ENCODE measurements around the gene GRAMD4. TPM values are rescaled to one million over a fixed set of nuclear protein-coding genes. Genes with fewer than 3 reads are reported as not detected.

Gene GRAMD4
- total RNA-seq, 1 donor from 2014 or later = 77.6 TPM

DNA sequence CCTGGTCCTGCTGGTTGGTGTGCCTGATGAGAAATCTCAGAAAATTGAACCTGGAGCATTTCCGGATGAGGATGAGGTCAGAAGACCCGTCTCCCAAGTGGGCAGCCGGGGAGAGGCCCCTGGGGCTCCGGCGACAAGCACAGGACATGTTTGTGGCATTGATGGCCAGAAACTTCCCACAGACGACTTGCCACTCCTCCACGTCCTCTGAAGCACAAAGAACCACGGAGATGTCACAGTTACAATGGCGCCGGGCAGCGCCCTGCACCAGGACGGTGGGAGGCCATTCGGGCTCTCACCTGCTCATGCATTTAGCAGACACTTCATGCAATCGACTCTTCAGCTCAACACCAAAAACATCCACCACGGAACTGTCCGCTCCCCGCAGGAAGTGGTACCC, 71.4 kb downstream of the GRAMD4 start:
- Histone ChIP-seq H3K36me3 (peaks cover 92% of the 10 kb centered on the region), H3K4me3 (no peak overlapping the region), H3K4me1 (peaks cover 35% of the 10 kb centered on the region), H3K27me3 (ENCODE audit: low read depth) (no peaks in the 10 kb centered on the region), H3K27ac (replicated peaks) (no peak overlapping the region), H3K9me3 (replicated peaks) (no peaks in the 10 kb centered on the region)
- intact Hi-C loops (cut with micrococcal nuclease) = no loop called here
- TF ChIP-seq, protein P1, sequence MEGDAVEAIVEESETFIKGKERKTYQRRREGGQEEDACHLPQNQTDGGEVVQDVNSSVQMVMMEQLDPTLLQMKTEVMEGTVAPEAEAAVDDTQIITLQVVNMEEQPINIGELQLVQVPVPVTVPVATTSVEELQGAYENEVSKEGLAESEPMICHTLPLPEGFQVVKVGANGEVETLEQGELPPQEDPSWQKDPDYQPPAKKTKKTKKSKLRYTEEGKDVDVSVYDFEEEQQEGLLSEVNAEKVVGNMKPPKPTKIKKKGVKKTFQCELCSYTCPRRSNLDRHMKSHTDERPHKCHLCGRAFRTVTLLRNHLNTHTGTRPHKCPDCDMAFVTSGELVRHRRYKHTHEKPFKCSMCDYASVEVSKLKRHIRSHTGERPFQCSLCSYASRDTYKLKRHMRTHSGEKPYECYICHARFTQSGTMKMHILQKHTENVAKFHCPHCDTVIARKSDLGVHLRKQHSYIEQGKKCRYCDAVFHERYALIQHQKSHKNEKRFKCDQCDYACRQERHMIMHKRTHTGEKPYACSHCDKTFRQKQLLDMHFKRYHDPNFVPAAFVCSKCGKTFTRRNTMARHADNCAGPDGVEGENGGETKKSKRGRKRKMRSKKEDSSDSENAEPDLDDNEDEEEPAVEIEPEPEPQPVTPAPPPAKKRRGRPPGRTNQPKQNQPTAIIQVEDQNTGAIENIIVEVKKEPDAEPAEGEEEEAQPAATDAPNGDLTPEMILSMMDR (IDR thresholded peaks at IDR 0.05; ENCODE audit: borderline replicate concordance) = no peak
- no peak for DNase-seq

DNA sequence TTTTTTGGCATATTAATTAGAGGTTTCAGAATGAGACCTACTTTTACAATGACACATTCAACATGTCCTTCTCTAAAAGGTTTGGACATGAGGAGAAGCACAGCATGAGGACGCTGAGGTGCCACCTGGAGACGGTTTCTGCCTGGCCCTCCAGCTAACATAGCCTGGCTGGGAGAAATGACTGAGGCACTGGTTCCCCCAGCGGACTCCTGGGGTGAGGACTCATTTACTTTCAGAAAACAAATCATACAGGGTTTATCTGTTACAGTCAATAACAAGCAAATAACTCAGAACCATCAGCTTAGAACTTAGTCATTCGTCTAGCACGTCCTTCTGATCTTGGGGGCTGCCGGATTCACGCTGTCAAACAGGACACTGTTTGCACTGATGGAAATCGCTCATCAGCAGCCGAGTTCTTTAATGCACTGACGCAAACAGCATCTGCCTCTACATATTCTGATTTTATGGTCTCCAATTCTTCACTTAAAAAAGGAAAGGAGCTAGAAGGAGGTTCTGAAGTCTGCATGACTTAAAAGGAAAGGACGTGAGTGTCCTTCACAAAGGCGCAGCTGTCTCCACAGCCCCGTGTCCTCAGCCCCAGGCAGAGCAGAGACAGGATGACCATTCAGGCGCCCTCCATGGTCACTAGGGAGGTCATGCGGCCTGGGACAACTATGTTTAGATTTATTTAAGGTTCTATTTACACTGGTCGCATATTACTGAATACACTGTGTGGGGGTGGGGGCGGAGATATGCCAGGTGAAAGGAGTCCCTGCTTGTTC, 73.6 kb downstream of the GRAMD4 start:
- Histone ChIP-seq H3K4me3 (no peak overlapping the region), H3K27me3 (ENCODE audit: low read depth) (no peaks in the 10 kb centered on the region), H3K36me3 (peaks cover 100% of the 10 kb centered on the region), H3K4me1 (peaks cover 13% of the 10 kb centered on the region), H3K9me3 (replicated peaks) (no peaks in the 10 kb centered on the region), H3K27ac (replicated peaks) (no peak overlapping the region)
- TF ChIP-seq, protein P1 (IDR thresholded peaks at IDR 0.05; ENCODE audit: borderline replicate concordance) = no peak
- DNase-seq = peak; percentile 9
- intact Hi-C loops (cut with micrococcal nuclease) = no loop called here

DNA sequence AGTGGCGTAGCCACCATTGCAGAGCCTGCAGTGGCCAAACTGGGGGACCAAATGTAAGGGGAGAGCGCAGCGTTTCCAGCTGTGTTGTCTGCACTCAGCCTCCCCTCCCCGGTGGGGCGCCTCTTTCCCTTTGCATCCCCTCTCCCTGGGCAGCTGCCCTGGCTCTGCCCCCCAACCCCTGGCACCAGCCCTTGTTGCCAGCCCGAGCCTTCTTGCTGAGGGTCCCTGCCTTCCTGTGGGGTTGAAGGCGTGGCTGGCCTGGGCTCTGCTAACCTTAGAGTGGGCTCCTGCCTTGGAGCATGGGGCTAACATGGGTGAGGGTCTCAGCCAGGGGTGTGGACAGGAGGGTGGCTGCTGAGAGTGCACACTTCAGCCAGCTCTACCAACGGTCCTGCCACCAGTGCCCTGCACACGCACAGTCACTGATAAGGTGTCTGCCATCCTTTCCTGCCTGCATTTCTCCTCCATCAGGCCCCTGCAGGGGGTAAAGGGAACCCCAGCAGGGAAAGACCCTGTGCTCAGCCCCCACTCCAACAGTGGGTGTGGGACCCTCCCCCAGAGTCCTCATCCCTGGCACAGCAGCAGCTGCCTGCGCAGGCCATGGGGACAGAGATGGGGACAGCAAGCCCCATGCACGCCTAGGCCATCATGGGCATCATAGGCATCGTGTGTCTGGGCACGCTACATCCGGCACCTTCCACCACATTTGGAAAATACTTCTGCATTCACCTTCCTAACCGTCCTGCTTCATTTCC, 74.4 kb downstream of the GRAMD4 start:
- Histone ChIP-seq H3K36me3 (peaks cover 100% of the 10 kb centered on the region), H3K27me3 (ENCODE audit: low read depth) (no peaks in the 10 kb centered on the region), H3K4me1 (peaks cover 5% of the 10 kb centered on the region), H3K27ac (replicated peaks) (no peak overlapping the region), H3K4me3 (no peak overlapping the region), H3K9me3 (replicated peaks) (no peaks in the 10 kb centered on the region)
- no peak for DNase-seq
- TF ChIP-seq, protein P1 (IDR thresholded peaks at IDR 0.05; ENCODE audit: borderline replicate concordance) = no peak
- intact Hi-C loops (cut with micrococcal nuclease) = no loop called here

DNA sequence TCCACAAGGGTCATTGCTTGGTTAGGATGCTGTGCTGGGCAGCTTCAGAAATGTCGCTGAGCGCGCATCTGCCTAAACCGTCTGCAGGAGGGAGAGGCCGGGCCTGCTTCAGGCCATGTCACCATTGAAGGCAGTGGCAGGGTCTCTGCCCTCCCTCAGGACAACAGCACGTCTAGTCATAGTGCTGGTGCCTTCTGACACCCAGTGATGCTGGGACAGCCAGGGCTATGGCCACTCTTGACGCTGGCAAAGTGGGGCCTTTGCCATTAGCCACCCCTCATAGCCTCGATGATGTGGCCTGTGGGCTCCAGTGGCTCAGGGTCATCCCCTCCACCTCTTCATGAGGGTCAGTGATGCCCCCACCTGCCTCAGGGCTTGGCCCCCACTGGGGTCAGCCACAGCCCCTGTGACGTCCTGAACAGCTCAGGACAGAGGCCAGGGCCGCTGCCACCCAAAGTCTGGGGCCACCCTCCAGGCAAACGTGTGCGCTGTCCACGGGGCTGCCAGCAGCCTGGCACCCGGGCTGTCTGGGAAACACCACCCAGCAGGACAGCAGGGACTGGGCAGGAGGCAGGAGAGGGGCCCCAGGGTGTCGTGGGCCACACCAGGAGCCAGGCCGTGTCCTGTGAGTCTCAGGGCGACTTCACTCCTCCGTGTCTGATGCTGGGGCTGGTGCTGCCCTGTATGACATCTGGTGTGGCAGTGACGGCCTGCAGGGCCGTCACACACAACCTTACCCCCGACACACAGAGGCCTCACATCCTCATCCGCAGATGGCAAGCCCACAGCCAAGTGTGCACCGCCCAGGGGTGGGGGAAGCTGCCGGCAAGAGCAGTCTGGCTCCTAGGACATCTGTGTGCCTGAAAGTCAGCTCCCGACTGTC, 75.4 kb downstream of the GRAMD4 start:
- no peak overlapping the region for H3K4me3 ChIP-seq
- H3K4me1 ChIP-seq = no peaks in the 10 kb centered on the region
- intact Hi-C loops (cut with micrococcal nuclease) = no loop called here
- DNase-seq = no peak
- H3K27ac ChIP-seq (replicated peaks) = no peak overlapping the region
- TF ChIP-seq, protein P1 (IDR thresholded peaks at IDR 0.05; ENCODE audit: borderline replicate concordance) = no peak
- H3K9me3 ChIP-seq (replicated peaks) = no peaks in the 10 kb centered on the region
- no peaks in the 10 kb centered on the region for H3K27me3 ChIP-seq (ENCODE audit: low read depth)
- peaks cover 100% of the 10 kb centered on the region for H3K36me3 ChIP-seq

DNA sequence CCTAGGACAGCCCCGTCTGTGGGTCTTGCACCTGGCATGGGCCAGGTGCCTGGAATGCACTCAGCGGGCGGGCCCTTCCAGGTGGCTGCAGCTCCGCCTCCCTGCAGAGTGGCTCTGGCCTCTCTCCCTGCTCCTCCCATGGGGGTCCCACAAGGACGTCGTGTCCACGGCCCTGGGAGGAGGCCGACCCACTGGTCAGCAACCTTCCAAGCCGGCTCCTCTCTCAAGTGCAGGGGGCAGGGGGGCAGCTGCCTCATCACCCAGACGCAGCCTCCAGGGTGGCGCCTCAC, 76.0 kb downstream of the GRAMD4 start:
- Histone ChIP-seq H3K27ac (replicated peaks) (no peak overlapping the region), H3K27me3 (ENCODE audit: low read depth) (no peaks in the 10 kb centered on the region), H3K4me3 (no peak overlapping the region), H3K36me3 (peaks cover 100% of the 10 kb centered on the region), H3K9me3 (replicated peaks) (no peaks in the 10 kb centered on the region), H3K4me1 (no peaks in the 10 kb centered on the region)
- TF ChIP-seq, protein P1 (IDR thresholded peaks at IDR 0.05; ENCODE audit: borderline replicate concordance) = no peak
- intact Hi-C loops (cut with micrococcal nuclease) = no loop called here
- no peak for DNase-seq
